GM12865 (cell line): ENCODE results near the gene SST.

Source experiments
- DNase-seq: peaks from one replicate; pipeline ENCODE4 v3.0.0; 2010; ENCODE audit warnings: low read depth
- H3K4me3 ChIP-seq: 2 replicates; pipeline ENCODE4 v1.5.1; 2011; ENCODE audit warnings: mild to moderate bottlenecking, low read depth, low read length, control low read depth
- TF ChIP-seq, protein P1 (sequence below): IDR thresholded peaks from 2 replicates; pipeline ENCODE4 v1.5.1; 2011; ENCODE audit warnings: low read length, control low read depth, low read depth, inconsistent platforms; ENCODE audit not compliant: insufficient read depth; ENCODE audit errors: missing control alignments

SST gene

DNA sequence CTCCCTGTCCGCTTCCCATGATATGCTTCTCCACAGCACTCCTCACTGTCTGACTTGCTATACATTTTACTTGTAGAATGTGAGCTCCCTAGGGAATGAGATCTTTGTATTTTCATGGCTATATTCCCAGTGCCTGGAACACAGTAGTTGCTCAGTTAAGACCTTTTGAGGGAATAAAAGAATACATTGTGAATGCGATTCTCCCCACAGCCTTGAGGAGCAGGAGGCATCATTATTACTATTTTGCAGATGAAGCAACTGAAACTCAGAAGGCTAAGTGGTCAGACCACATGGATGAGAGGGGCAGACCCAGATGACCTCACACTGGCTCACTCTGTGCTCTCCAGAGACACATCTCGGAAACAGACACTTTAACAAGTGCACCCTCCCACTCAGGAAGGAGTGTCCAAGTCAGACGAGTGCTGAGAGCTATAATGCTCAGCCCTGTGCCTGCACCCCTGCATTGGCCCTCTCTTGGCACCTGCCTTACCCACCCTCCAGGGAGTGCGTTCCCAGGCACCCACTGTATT is 46.8 kb downstream of the SST start:
- no peak for DNase-seq
- H3K4me3 ChIP-seq: no peak overlapping the region
- TF ChIP-seq, protein P1, sequence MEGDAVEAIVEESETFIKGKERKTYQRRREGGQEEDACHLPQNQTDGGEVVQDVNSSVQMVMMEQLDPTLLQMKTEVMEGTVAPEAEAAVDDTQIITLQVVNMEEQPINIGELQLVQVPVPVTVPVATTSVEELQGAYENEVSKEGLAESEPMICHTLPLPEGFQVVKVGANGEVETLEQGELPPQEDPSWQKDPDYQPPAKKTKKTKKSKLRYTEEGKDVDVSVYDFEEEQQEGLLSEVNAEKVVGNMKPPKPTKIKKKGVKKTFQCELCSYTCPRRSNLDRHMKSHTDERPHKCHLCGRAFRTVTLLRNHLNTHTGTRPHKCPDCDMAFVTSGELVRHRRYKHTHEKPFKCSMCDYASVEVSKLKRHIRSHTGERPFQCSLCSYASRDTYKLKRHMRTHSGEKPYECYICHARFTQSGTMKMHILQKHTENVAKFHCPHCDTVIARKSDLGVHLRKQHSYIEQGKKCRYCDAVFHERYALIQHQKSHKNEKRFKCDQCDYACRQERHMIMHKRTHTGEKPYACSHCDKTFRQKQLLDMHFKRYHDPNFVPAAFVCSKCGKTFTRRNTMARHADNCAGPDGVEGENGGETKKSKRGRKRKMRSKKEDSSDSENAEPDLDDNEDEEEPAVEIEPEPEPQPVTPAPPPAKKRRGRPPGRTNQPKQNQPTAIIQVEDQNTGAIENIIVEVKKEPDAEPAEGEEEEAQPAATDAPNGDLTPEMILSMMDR: no peak

DNA sequence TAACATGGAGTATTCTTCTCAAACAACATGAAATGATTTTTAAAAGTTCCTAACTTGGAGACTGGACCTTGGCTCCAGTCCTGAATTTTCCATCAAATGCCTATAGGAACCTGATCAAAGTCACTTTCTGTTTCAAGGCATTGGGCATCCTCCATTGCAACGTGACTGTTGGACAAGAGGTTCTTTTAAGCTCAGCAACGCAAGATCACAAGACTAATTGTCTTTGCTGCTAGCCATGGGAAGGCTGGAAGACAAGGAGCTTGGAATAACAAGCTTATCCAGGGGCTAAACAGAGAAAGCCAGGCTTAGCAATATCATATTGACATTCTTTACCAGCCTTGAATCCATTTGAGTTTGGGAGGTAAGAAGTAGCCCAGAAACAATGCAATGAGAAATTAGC is 48.3 kb downstream of the SST start:
- TF ChIP-seq, protein P1: no peak
- DNase-seq: no peak
- no peak overlapping the region for H3K4me3 ChIP-seq

DNA sequence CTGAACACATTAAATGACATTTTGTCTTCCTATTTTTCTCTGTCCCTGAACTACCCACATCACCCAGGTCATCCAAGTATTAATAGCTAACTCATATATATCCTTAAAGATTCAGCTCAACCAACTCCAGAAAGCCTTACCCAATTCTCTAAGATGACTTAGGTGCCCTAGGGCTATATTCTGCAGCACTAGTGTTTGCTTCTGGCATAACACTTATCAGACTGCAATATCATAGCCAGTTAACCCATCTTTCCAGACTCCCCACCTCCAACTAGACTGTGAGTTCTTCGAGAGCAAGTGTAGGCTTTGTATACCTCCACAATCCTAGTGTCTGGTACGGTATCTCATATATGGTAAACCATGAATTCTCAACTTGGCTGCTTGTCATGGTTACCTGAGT is 50.7 kb downstream of the SST start:
- H3K4me3 ChIP-seq: no peak overlapping the region
- TF ChIP-seq, protein P1: no peak
- no peak for DNase-seq
